HL-60 (cell line): ENCODE results near the gene SH3GL3.

Experiments
- DNase-seq, 2 experiments: peaks; one replicate each; pipeline ENCODE4 v3.0.0-alpha.2; 2010 to 2020; ENCODE audit warnings: low read depth in 1 of 2, low spot score in 1 of 2
- H3K27ac ChIP-seq: fragments of 250-450 bp; sonication (Bioruptor Pico); replicated peaks from 2 replicates; pipeline ENCODE4 v1.5.1; 2020; ENCODE audit warnings: mild to moderate bottlenecking, moderate library complexity
- H3K27me3 ChIP-seq: fragments of 250-450 bp; sonication (Bioruptor Pico); 2 replicates; pipeline ENCODE4 v1.5.1; 2021; ENCODE audit warnings: mild to moderate bottlenecking, moderate library complexity; ENCODE audit not compliant: insufficient read depth, poor library complexity, severe bottlenecking
- H3K4me3 ChIP-seq: replicated peaks from 2 replicates; pipeline ENCODE4 v1.5.1; 2011; ENCODE audit warnings: mild to moderate bottlenecking, control low read depth, low read length; ENCODE audit not compliant: insufficient read depth
- CTCF ChIP-seq: IDR thresholded peaks from one replicate; pipeline ENCODE4 v1.5.1; 2011; ENCODE audit warnings: low read length, control low read depth, inconsistent platforms; ENCODE audit not compliant: insufficient read depth
- GABPA ChIP-seq: IDR thresholded peaks from 2 replicates; pipeline ENCODE4 v1.6.1; 2012; ENCODE audit warnings: low read depth
- POLR2AphosphoS5 ChIP-seq: IDR thresholded peaks from 2 replicates; pipeline ENCODE4 v1.6.1; 2012; ENCODE audit warnings: low read depth
- REST ChIP-seq: IDR thresholded peaks from 2 replicates; pipeline ENCODE4 v1.6.1; 2012; ENCODE audit warnings: low read depth; ENCODE audit not compliant: insufficient replicate concordance
- SPI1 ChIP-seq: IDR thresholded peaks from 2 replicates; pipeline ENCODE4 v1.6.1; 2012; ENCODE audit warnings: low read depth, mild to moderate bottlenecking, borderline replicate concordance

Gene SH3GL3

GRCh38 chr15:83422541-83422940, 24.6 kb upstream of the SH3GL3 start:
- no peak for TF ChIP-seq SPI1
- TF ChIP-seq CTCF, result no peak
- TF ChIP-seq REST, result no peak
- TF ChIP-seq GABPA, result no peak
- TF ChIP-seq POLR2AphosphoS5, result no peak
- Histone ChIP-seq H3K27ac (no peak overlapping the region), H3K27me3 (no peaks in the 10 kb centered on the region), H3K4me3 (no peak overlapping the region)
- DNase-seq, result no peak

- H3K27ac ChIP-seq, result no peak overlapping the region
- no peak overlapping the region for H3K4me3 ChIP-seq
- DNase-seq, result no peak
- no peak for TF ChIP-seq GABPA
- H3K27me3 ChIP-seq, result no peaks in the 10 kb centered on the region
Observed at GRCh38 chr15:83424101-83424500, 23.0 kb upstream of the SH3GL3 start.

- H3K27ac ChIP-seq, result no peak overlapping the region
- no peak for DNase-seq
- TF ChIP-seq CTCF (no peak), GABPA (no peak), SPI1 (no peak), REST (no peak)
- no peak overlapping the region for H3K4me3 ChIP-seq
- H3K27me3 ChIP-seq, result peaks cover 3% of the 10 kb centered on the region
Observed at GRCh38 chr15:83430441-83430840, 16.7 kb upstream of the SH3GL3 start.

GRCh38 chr15:83431521-83431920, 15.6 kb upstream of the SH3GL3 start:
- H3K4me3 ChIP-seq, result no peak overlapping the region
- H3K27ac ChIP-seq, result no peak overlapping the region
- DNase-seq, result no peak
- peaks cover 6% of the 10 kb centered on the region for H3K27me3 ChIP-seq
- TF ChIP-seq GABPA, result no peak
- TF ChIP-seq POLR2AphosphoS5, result no peak
- TF ChIP-seq SPI1, result no peak
- no peak for TF ChIP-seq REST
- no peak for TF ChIP-seq CTCF
